MCF 10A (cell line): ENCODE measurements around the gene DDX51. TPM values are rescaled to one million over a fixed set of nuclear protein-coding genes. Genes with fewer than 3 reads are reported as not detected.

Experiments
- BruUV-seq: library from RNA; stranded (reverse); fragments of 400-500 nt; replicated peaks from 2 replicates; lab custom pipeline; 2021; lab: Mats Ljungman, UMichigan
- CTCF ChIA-PET: fragments of 300-600 bp; sonication (Branson Sonifier 250); formaldehyde crosslinking; extraction: SDS; loops from one replicate; lab custom pipeline; 2021; ENCODE audit warnings: antibody characterized with exemption, inconsistent platforms; lab: Yijun Ruan, JAX
- POLR2A ChIA-PET: fragments of 300-600, 350-650 bp; sonication (Branson Sonifier 250); formaldehyde crosslinking; extraction: SDS; loops from one replicate; lab custom pipeline; 2020; ENCODE audit warnings: antibody characterized with exemption, inconsistent platforms; lab: Yijun Ruan, JAX
- DNase-seq: peaks from one replicate; pipeline ENCODE4 v3.0.0-alpha.2; 2018; ENCODE audit not compliant: unreplicated experiment
- H3K27ac Mint-ChIP-seq: one replicate; pipeline ENCODE4 v1.8.0; 2022; ENCODE audit warnings: mild to moderate bottlenecking, low read depth, mixed read lengths; ENCODE audit not compliant: unreplicated experiment
- H3K27me3 Mint-ChIP-seq: one replicate; pipeline ENCODE4 v1.8.0; 2022; ENCODE audit warnings: mixed read lengths; ENCODE audit not compliant: insufficient read depth, unreplicated experiment
- H3K36me3 Mint-ChIP-seq: one replicate; pipeline ENCODE4 v1.8.0; 2022; ENCODE audit warnings: mild to moderate bottlenecking, moderate library complexity, mixed read lengths; ENCODE audit not compliant: insufficient read depth, unreplicated experiment
- H3K4me1 Mint-ChIP-seq: one replicate; pipeline ENCODE4 v1.8.0; 2022; ENCODE audit warnings: mixed read lengths; ENCODE audit not compliant: insufficient read depth, unreplicated experiment
- H3K4me3 Mint-ChIP-seq: one replicate; pipeline ENCODE4 v1.8.0; 2022; ENCODE audit warnings: mild to moderate bottlenecking, moderate library complexity, mixed read lengths; ENCODE audit not compliant: unreplicated experiment
- H3K9me3 Mint-ChIP-seq: one replicate; pipeline ENCODE4 v1.8.0; 2022; ENCODE audit warnings: mixed read lengths; ENCODE audit not compliant: unreplicated experiment
- CTCF ChIP-seq: fragments of 200-600 bp; IDR thresholded peaks from one replicate; pipeline ENCODE4 v1.8.0; 2022; ENCODE audit warnings: antibody characterized with exemption, mild to moderate bottlenecking; ENCODE audit not compliant: unreplicated experiment
- intact Hi-C: fragments of 100-400 bp; cut with micrococcal nuclease; formaldehyde crosslinking; loops from 2 replicates; pipeline ENCODE4 v1.14.1; 2022
- total RNA-seq: library from RNA; stranded (reverse); gene quantifications from 2 replicates; pipeline ENCODE4 v1.2.3, GENCODE V29; 2022

DDX51 gene
- total RNA-seq, 1 experiment from 2014 or later: 24.0 TPM

GRCh38 chr12:132182711-132183365, 38.7 kb upstream of the DDX51 start:
- Mint-ChIP-seq H3K9me3 (peaks cover 11% of the 10 kb centered on the region), H3K27me3 (peaks cover 87% of the 10 kb centered on the region), H3K36me3 (no peaks in the 10 kb centered on the region), H3K27ac (no peak overlapping the region), H3K4me3 (no peak overlapping the region), H3K4me1 (no peaks in the 10 kb centered on the region)
- intact Hi-C loops: no loop called here
- no TSS peak for BruUV-seq
- ChIA-PET POLR2A (interaction anchor here (0.6 kb wide), 1 partner anchor 24 kb away, joined by 4 read pairs; no protein-coding TSS in a partner anchor), CTCF (interaction anchor here (1.2 kb wide), 1 partner anchor 28 kb away, joined by 4 read pairs; no protein-coding TSS in a partner anchor)
- no peak for DNase-seq
- TF ChIP-seq CTCF: no peak

GRCh38 chr12:132182206-132182710, 38.1 kb upstream of the DDX51 start:
- no peaks in the 10 kb centered on the region for H3K4me1 Mint-ChIP-seq
- intact Hi-C loops: no loop called here
- H3K36me3 Mint-ChIP-seq: no peaks in the 10 kb centered on the region
- H3K9me3 Mint-ChIP-seq: peaks cover 11% of the 10 kb centered on the region
- DNase-seq: no peak
- H3K27me3 Mint-ChIP-seq: peaks cover 87% of the 10 kb centered on the region
- ChIA-PET POLR2A (no interaction called here), CTCF (no interaction called here)
- BruUV-seq: no TSS peak
- TF ChIP-seq CTCF: no peak
- no peak overlapping the region for H3K27ac Mint-ChIP-seq
- H3K4me3 Mint-ChIP-seq: no peak overlapping the region

GRCh38 chr12:132181570-132182200, 37.6 kb upstream of the DDX51 start:
- BruUV-seq: no TSS peak
- peaks cover 11% of the 10 kb centered on the region for H3K9me3 Mint-ChIP-seq
- peaks cover 87% of the 10 kb centered on the region for H3K27me3 Mint-ChIP-seq
- ChIA-PET CTCF (no interaction called here), POLR2A (no interaction called here)
- no peaks in the 10 kb centered on the region for H3K4me1 Mint-ChIP-seq
- no peak for DNase-seq
- intact Hi-C loops: no loop called here
- no peak for TF ChIP-seq CTCF
- H3K27ac Mint-ChIP-seq: no peak overlapping the region
- H3K4me3 Mint-ChIP-seq: no peak overlapping the region
- no peaks in the 10 kb centered on the region for H3K36me3 Mint-ChIP-seq

GRCh38 chr12:132180648-132181546, 36.8 kb upstream of the DDX51 start:
- Mint-ChIP-seq H3K4me1 (no peaks in the 10 kb centered on the region), H3K4me3 (no peak overlapping the region), H3K9me3 (peaks cover 11% of the 10 kb centered on the region), H3K27me3 (peaks cover 80% of the 10 kb centered on the region), H3K36me3 (no peaks in the 10 kb centered on the region), H3K27ac (no peak overlapping the region)
- POLR2A ChIA-PET: interaction anchor here (0.6 kb wide), 1 partner anchor 43 kb away, joined by 3 read pairs; no protein-coding TSS in a partner anchor
- CTCF ChIA-PET: no interaction called here
- intact Hi-C loops: no loop called here
- no TSS peak for BruUV-seq
- DNase-seq: no peak
- no peak for TF ChIP-seq CTCF
